Suprapubic skin (tissue), 4 donors: ENCODE measurements around the gene SEC23IP. TPM values are rescaled to one million over a fixed set of nuclear protein-coding genes. Genes with fewer than 3 reads are reported as not detected.

Source experiments
- DNase-seq, 2 donors: peaks; one replicate each; pipeline ENCODE4 v3.0.0-alpha.2; 2019; ENCODE audit warnings: low spot score in 2 of 2
- H3K27ac ChIP-seq: fragments of 200-600 bp; sonication (generic); one replicate; pipeline ENCODE4 v1.5.1; 2019
- H3K27me3 ChIP-seq: fragments of 200-600 bp; sonication (generic); one replicate; pipeline ENCODE4 v1.5.1; 2019
- H3K36me3 ChIP-seq: fragments of 200-600 bp; sonication (generic); one replicate; pipeline ENCODE4 v1.5.1; 2019
- H3K4me1 ChIP-seq: fragments of 200-600 bp; sonication (generic); one replicate; pipeline ENCODE4 v1.5.1; 2019
- H3K4me3 ChIP-seq: fragments of 200-600 bp; sonication (generic); one replicate; pipeline ENCODE4 v1.5.1; 2019; ENCODE audit warnings: mild to moderate bottlenecking
- H3K9me3 ChIP-seq: fragments of 200-600 bp; sonication (generic); one replicate; pipeline ENCODE4 v1.5.1; 2019
- CTCF ChIP-seq, 2 donors: fragments of 200-600 bp in 1 of 2; fragments of 450-650 bp in 1 of 2; sonication (generic) in 1 of 2; IDR thresholded peaks; one replicate each; pipeline ENCODE4 v1.5.1; 2016 to 2019; ENCODE audit warnings: antibody characterized with exemption in 2 of 2, mild to moderate bottlenecking in 1 of 2, moderate library complexity in 1 of 2
- EP300 ChIP-seq: sonication (generic); formaldehyde crosslinking; IDR thresholded peaks from one replicate; pipeline ENCODE4 v1.6.1; 2017; ENCODE audit warnings: antibody characterized with exemption
- POLR2A ChIP-seq, 2 donors: fragments of 450-650 bp; IDR thresholded peaks; one replicate each; pipeline ENCODE4 v1.6.1; 2017; ENCODE audit warnings: antibody characterized with exemption in 2 of 2, mild to moderate bottlenecking in 2 of 2, moderate library complexity in 2 of 2
- POLR2AphosphoS5 ChIP-seq, 3 donors: sonication (generic); formaldehyde crosslinking; IDR thresholded peaks; one replicate each; pipeline ENCODE4 v1.6.1; 2017; ENCODE audit warnings: antibody characterized with exemption in 3 of 3
- WGBS: methylation state at CpG from one replicate; pipeline ENCODE4 v1.1.5; 2018; 5-methylcytosine and 5-hydroxymethylcytosine counted together
- total RNA-seq, 4 donors: library from RNA; depleted of rRNA; stranded (reverse); fragments of >200 nt; gene quantifications; one replicate each; pipeline ENCODE4 v1.1.0, GENCODE V29; 2016

The SEC23IP gene
- total RNA-seq, 4 donors from 2014 or later = 20.8 to 49.6 (median 24.2) TPM

- H3K4me1 ChIP-seq = no peaks in the 10 kb centered on the region
- H3K4me3 ChIP-seq = no peak overlapping the region
- no peaks in the 10 kb centered on the region for H3K27me3 ChIP-seq
- H3K27ac ChIP-seq = no peak overlapping the region
- no peaks in the 10 kb centered on the region for H3K36me3 ChIP-seq
- WGBS = 66% methylated on average over 5 of the region's 5 CpGs
- TF ChIP-seq POLR2AphosphoS5 (IDR thresholded peaks at IDR 0.05) = no peak
- no peak for TF ChIP-seq POLR2A (IDR thresholded peaks at IDR 0.05)
- no peak for TF ChIP-seq CTCF (IDR thresholded peaks at IDR 0.05)
- no peak for TF ChIP-seq EP300
- no peak for DNase-seq
- no peaks in the 10 kb centered on the region for H3K9me3 ChIP-seq
These were observed 80.8 kb downstream of the SEC23IP start for GRCh38 chr10:119973281-119973680.

- Histone ChIP-seq H3K27ac (no peak overlapping the region), H3K36me3 (no peaks in the 10 kb centered on the region), H3K4me3 (no peak overlapping the region), H3K4me1 (no peaks in the 10 kb centered on the region), H3K9me3 (no peaks in the 10 kb centered on the region), H3K27me3 (no peaks in the 10 kb centered on the region)
- TF ChIP-seq EP300 (no peak), CTCF (IDR thresholded peaks at IDR 0.05) (no peak), POLR2A (IDR thresholded peaks at IDR 0.05) (no peak), POLR2AphosphoS5 (IDR thresholded peaks at IDR 0.05) (no peak)
- WGBS = 63% methylated on average over 3 of the region's 3 CpGs
- no peak for DNase-seq
These were observed 83.9 kb downstream of the SEC23IP start for GRCh38 chr10:119976421-119976820.

- H3K27ac ChIP-seq = no peak overlapping the region
- TF ChIP-seq CTCF (IDR thresholded peaks at IDR 0.05) = no peak
- TF ChIP-seq EP300 = no peak
- no peak for TF ChIP-seq POLR2AphosphoS5 (IDR thresholded peaks at IDR 0.05)
- TF ChIP-seq POLR2A (IDR thresholded peaks at IDR 0.05) = no peak
- DNase-seq = no peak
- H3K36me3 ChIP-seq = no peaks in the 10 kb centered on the region
- WGBS = 60% methylated on average over 5 of the region's 5 CpGs
- H3K4me3 ChIP-seq = no peak overlapping the region
- peaks cover 4% of the 10 kb centered on the region for H3K9me3 ChIP-seq
- H3K4me1 ChIP-seq = no peaks in the 10 kb centered on the region
- H3K27me3 ChIP-seq = no peaks in the 10 kb centered on the region
These were observed 88.6 kb downstream of the SEC23IP start for GRCh38 chr10:119980956-119981750.

- H3K27me3 ChIP-seq = no peaks in the 10 kb centered on the region
- TF ChIP-seq CTCF (IDR thresholded peaks at IDR 0.05) (no peak), EP300 (no peak), POLR2A (IDR thresholded peaks at IDR 0.05) (no peak), POLR2AphosphoS5 (IDR thresholded peaks at IDR 0.05) (no peak)
- H3K36me3 ChIP-seq = no peaks in the 10 kb centered on the region
- no peak for DNase-seq
- H3K9me3 ChIP-seq = peaks cover 4% of the 10 kb centered on the region
- no peaks in the 10 kb centered on the region for H3K4me1 ChIP-seq
- 43% methylated on average over 1 of the region's 1 CpG for WGBS
- H3K27ac ChIP-seq = no peak overlapping the region
- H3K4me3 ChIP-seq = no peak overlapping the region
These were observed 89.3 kb downstream of the SEC23IP start for GRCh38 chr10:119981826-119982225.

- no peaks in the 10 kb centered on the region for H3K4me1 ChIP-seq
- no peak overlapping the region for H3K4me3 ChIP-seq
- 89% methylated on average over 1 of the region's 1 CpG for WGBS
- no peak for DNase-seq
- H3K27ac ChIP-seq = no peak overlapping the region
- H3K36me3 ChIP-seq = no peaks in the 10 kb centered on the region
- peaks cover 4% of the 10 kb centered on the region for H3K9me3 ChIP-seq
- H3K27me3 ChIP-seq = peaks cover 4% of the 10 kb centered on the region
- no peak for TF ChIP-seq POLR2AphosphoS5 (IDR thresholded peaks at IDR 0.05)
- no peak for TF ChIP-seq POLR2A (IDR thresholded peaks at IDR 0.05)
- TF ChIP-seq EP300 = no peak
- no peak for TF ChIP-seq CTCF (IDR thresholded peaks at IDR 0.05)
These were observed 95.8 kb downstream of the SEC23IP start for GRCh38 chr10:119988333-119988732.
